Stimulated activated memory B cell treated with anti-CD40 and anti-IgM and Interleukin-4, amounts not matched to agents 10 μg/mL and 1 μg/mL and 100 μg/mL, for 72 hours (primary cell): Measurements from ENCODE around the gene ZNF513.
A peak's percentile ranks its signal among the peaks of the same experiment; 100 is the strongest.
"Not testable (repeated sequence)": the region's sequence is repeated elsewhere in the genome, so short reads cannot be mapped to it uniquely, and the experiment has no call there.

Experiments used
- ATAC-seq: fragments of 150-1000 bp; cut with Tn5 transposase; 2 replicates; pipeline ENCODE4 v1.10.0; 2021
- H3K27ac Mint-ChIP-seq: one replicate; pipeline ENCODE4 v1.8.0; 2022; ENCODE audit warnings: mild to moderate bottlenecking, mixed read lengths
- H3K27me3 Mint-ChIP-seq: one replicate; pipeline ENCODE4 v1.8.0; 2022; ENCODE audit warnings: mixed read lengths
- H3K36me3 Mint-ChIP-seq: one replicate; pipeline ENCODE4 v1.8.0; 2022; ENCODE audit warnings: mixed read lengths
- H3K4me1 Mint-ChIP-seq: one replicate; pipeline ENCODE4 v1.8.0; 2022; ENCODE audit warnings: mixed read lengths
- H3K4me3 Mint-ChIP-seq: one replicate; pipeline ENCODE4 v1.8.0; 2022; ENCODE audit warnings: mild to moderate bottlenecking, moderate library complexity, mixed read lengths
- H3K9me3 Mint-ChIP-seq: one replicate; pipeline ENCODE4 v1.8.0; 2022; ENCODE audit warnings: mixed read lengths

ZNF513 gene

GRCh38 chr2:27375513-27376099, 4.9 kb downstream of the ZNF513 start:
- peaks cover 48% of the 10 kb centered on the region for H3K4me1 Mint-ChIP-seq
- H3K36me3 Mint-ChIP-seq: peaks cover 58% of the 10 kb centered on the region
- H3K27ac Mint-ChIP-seq: no peak overlapping the region
- H3K4me3 Mint-ChIP-seq: no peak overlapping the region
- no peaks in the 10 kb centered on the region for H3K9me3 Mint-ChIP-seq
- H3K27me3 Mint-ChIP-seq: no peaks in the 10 kb centered on the region
- no peak for ATAC-seq

GRCh38 chr2:27373567-27373966, 7.0 kb downstream of the ZNF513 start:
- Mint-ChIP-seq H3K36me3 (peaks cover 71% of the 10 kb centered on the region), H3K4me3 (no peak overlapping the region)

GRCh38 chr2:27372937-27373336, 7.6 kb downstream of the ZNF513 start:
- Mint-ChIP-seq H3K27me3 (no peaks in the 10 kb centered on the region), H3K4me3 (no peak overlapping the region), H3K4me1 (peaks cover 47% of the 10 kb centered on the region), H3K27ac (peak overlapping the region; percentile 78), H3K36me3 (peaks cover 75% of the 10 kb centered on the region), H3K9me3 (no peaks in the 10 kb centered on the region)
- no peak for ATAC-seq

More at GRCh38 chr2:27373567-27373966, 7.0 kb downstream of the ZNF513 start:
- no peak overlapping the region for H3K27ac Mint-ChIP-seq
- H3K4me1 Mint-ChIP-seq: peaks cover 44% of the 10 kb centered on the region
- H3K9me3 Mint-ChIP-seq: no peaks in the 10 kb centered on the region
- H3K27me3 Mint-ChIP-seq: no peaks in the 10 kb centered on the region
- no peak for ATAC-seq

- peak overlapping the region; percentile 78 for H3K27ac Mint-ChIP-seq
- peak; percentile 62 for ATAC-seq
- H3K36me3 Mint-ChIP-seq: peaks cover 65% of the 10 kb centered on the region
- H3K4me3 Mint-ChIP-seq: peak overlapping the region; percentile 87
- no peaks in the 10 kb centered on the region for H3K27me3 Mint-ChIP-seq
- no peaks in the 10 kb centered on the region for H3K9me3 Mint-ChIP-seq
- peaks cover 34% of the 10 kb centered on the region for H3K4me1 Mint-ChIP-seq
Observed at GRCh38 chr2:27370816-27371620, 9.5 kb downstream of the ZNF513 start.

GRCh38 chr2:27370026-27370815, 10.3 kb downstream of the ZNF513 start, which contains the start of the genes EIF2B4 and SNX17:
EIF2B4 (minus strand) TSS chr2:27370338; CDS start chr2:27370314, 24 bp downstream.
SNX17 (plus strand) TSS chr2:27370616; CDS start chr2:27370744, 128 bp downstream.
- Mint-ChIP-seq H3K27me3 (no peaks in the 10 kb centered on the region), H3K4me1 (peaks cover 34% of the 10 kb centered on the region), H3K4me3 (peak within 1 kb of the TSS; percentile 87), H3K27ac (peak within 1 kb of the TSS; percentile 78), H3K9me3 (no peaks in the 10 kb centered on the region), H3K36me3 (peaks cover 57% of the 10 kb centered on the region)
- peak; percentile 97 for ATAC-seq

- H3K4me1 Mint-ChIP-seq: peaks cover 34% of the 10 kb centered on the region
- H3K4me3 Mint-ChIP-seq: peak overlapping the region; percentile 87
- H3K9me3 Mint-ChIP-seq: no peaks in the 10 kb centered on the region
- peak overlapping the region; percentile 78 for H3K27ac Mint-ChIP-seq
- no peak for ATAC-seq
- H3K36me3 Mint-ChIP-seq: peaks cover 50% of the 10 kb centered on the region
- H3K27me3 Mint-ChIP-seq: no peaks in the 10 kb centered on the region
Observed at GRCh38 chr2:27369471-27370025, 11.0 kb downstream of the ZNF513 start.

GRCh38 chr2:27363933-27364332, 16.6 kb downstream of the ZNF513 start:
- H3K36me3 Mint-ChIP-seq: peaks cover 21% of the 10 kb centered on the region

GRCh38 chr2:27362678-27363420, 17.7 kb downstream of the ZNF513 start:
- H3K27ac Mint-ChIP-seq: no peak overlapping the region

More at GRCh38 chr2:27363933-27364332, 16.6 kb downstream of the ZNF513 start:
- no peak overlapping the region for H3K4me3 Mint-ChIP-seq
- H3K27me3 Mint-ChIP-seq: no peaks in the 10 kb centered on the region
- no peaks in the 10 kb centered on the region for H3K9me3 Mint-ChIP-seq
- peaks cover 6% of the 10 kb centered on the region for H3K4me1 Mint-ChIP-seq
- ATAC-seq: no peak
- no peak overlapping the region for H3K27ac Mint-ChIP-seq

GRCh38 chr2:27356382-27357181, 24.0 kb downstream of the ZNF513 start, which contains the start of gene GTF3C2:
GTF3C2 (minus strand) TSS chr2:27356764; CDS start chr2:27343554, 13,210 bp downstream.
- ATAC-seq: peak; percentile 94
- Mint-ChIP-seq H3K4me1 (peaks cover 45% of the 10 kb centered on the region), H3K36me3 (peaks cover 10% of the 10 kb centered on the region), H3K4me3 (peak within 1 kb of the TSS; percentile 96), H3K27me3 (no peaks in the 10 kb centered on the region), H3K9me3 (no peaks in the 10 kb centered on the region), H3K27ac (peak within 1 kb of the TSS; percentile 99)

More at GRCh38 chr2:27362678-27363420, 17.7 kb downstream of the ZNF513 start:
- H3K9me3 Mint-ChIP-seq: no peaks in the 10 kb centered on the region
- H3K4me3 Mint-ChIP-seq: no peak overlapping the region
- ATAC-seq: no peak
- H3K36me3 Mint-ChIP-seq: peaks cover 14% of the 10 kb centered on the region
- H3K27me3 Mint-ChIP-seq: no peaks in the 10 kb centered on the region
- peaks cover 11% of the 10 kb centered on the region for H3K4me1 Mint-ChIP-seq

- H3K27ac Mint-ChIP-seq: peak overlapping the region; percentile 99
- no peaks in the 10 kb centered on the region for H3K27me3 Mint-ChIP-seq
- ATAC-seq: peak; percentile 66
Observed at GRCh38 chr2:27356056-27356381, 24.5 kb downstream of the ZNF513 start.

GRCh38 chr2:27354597-27354927, 26.0 kb downstream of the ZNF513 start:
- Mint-ChIP-seq H3K27me3 (no peaks in the 10 kb centered on the region), H3K4me3 (peak overlapping the region; percentile 23), H3K27ac (no peak overlapping the region), H3K36me3 (peaks cover 11% of the 10 kb centered on the region), H3K9me3 (no peaks in the 10 kb centered on the region), H3K4me1 (peaks cover 57% of the 10 kb centered on the region)
- no peak for ATAC-seq

More at GRCh38 chr2:27356056-27356381, 24.5 kb downstream of the ZNF513 start:
- H3K36me3 Mint-ChIP-seq: peaks cover 10% of the 10 kb centered on the region
- H3K4me1 Mint-ChIP-seq: peaks cover 46% of the 10 kb centered on the region
- no peaks in the 10 kb centered on the region for H3K9me3 Mint-ChIP-seq
- H3K4me3 Mint-ChIP-seq: peak overlapping the region; percentile 96

- no peak for ATAC-seq
- Mint-ChIP-seq H3K36me3 (peaks cover 16% of the 10 kb centered on the region), H3K4me3 (peak overlapping the region; percentile 23), H3K9me3 (no peaks in the 10 kb centered on the region), H3K27ac (no peak overlapping the region), H3K4me1 (peaks cover 57% of the 10 kb centered on the region), H3K27me3 (no peaks in the 10 kb centered on the region)
Observed at GRCh38 chr2:27353762-27354596, 26.6 kb downstream of the ZNF513 start.

- H3K36me3 Mint-ChIP-seq: peaks cover 16% of the 10 kb centered on the region
- H3K4me1 Mint-ChIP-seq: peaks cover 52% of the 10 kb centered on the region
- H3K9me3 Mint-ChIP-seq, ATAC-seq, H3K4me3 Mint-ChIP-seq, H3K27me3 Mint-ChIP-seq, H3K27ac Mint-ChIP-seq: not testable (repeated sequence)
Observed at GRCh38 chr2:27353386-27353761, 27.2 kb downstream of the ZNF513 start.
